Activated T-cell treated with anti-CD3 and anti-CD28 coated beads for 48 hours (primary cell): ENCODE measurements around the gene PRKCQ.
"Not testable (repeated sequence)": the region's sequence is repeated elsewhere in the genome, so short reads cannot be mapped to it uniquely, and the experiment has no call there.

Experiments used
- DNase-seq: peaks from one replicate; pipeline ENCODE4 v3.0.0-alpha.2; 2020; ENCODE audit warnings: low read depth

The PRKCQ gene

GRCh38 chr10:6455592-6455991, 124.5 kb downstream of the PRKCQ start:
- DNase-seq, result no peak

DNA sequence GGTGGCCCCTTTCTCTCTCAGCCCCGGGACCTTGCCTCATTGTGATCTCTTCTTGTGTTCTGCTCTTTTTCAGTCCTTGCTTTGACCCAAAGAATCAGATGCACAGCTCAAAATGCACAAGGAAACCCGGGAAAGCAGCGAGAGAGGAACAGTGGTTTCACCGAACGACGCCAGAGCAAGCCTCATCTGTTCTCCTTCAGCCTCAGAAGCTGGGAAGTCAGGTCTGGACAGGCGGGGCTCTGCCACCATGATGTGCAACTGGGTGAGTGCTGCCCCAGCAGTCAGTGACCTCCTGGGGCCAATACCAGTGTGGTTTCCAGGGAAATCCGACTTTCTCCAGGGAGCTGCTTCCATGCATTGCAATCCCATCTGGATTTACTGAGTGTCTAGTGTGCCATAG, 133.4 kb downstream of the PRKCQ start:
- no peak for DNase-seq

DNA sequence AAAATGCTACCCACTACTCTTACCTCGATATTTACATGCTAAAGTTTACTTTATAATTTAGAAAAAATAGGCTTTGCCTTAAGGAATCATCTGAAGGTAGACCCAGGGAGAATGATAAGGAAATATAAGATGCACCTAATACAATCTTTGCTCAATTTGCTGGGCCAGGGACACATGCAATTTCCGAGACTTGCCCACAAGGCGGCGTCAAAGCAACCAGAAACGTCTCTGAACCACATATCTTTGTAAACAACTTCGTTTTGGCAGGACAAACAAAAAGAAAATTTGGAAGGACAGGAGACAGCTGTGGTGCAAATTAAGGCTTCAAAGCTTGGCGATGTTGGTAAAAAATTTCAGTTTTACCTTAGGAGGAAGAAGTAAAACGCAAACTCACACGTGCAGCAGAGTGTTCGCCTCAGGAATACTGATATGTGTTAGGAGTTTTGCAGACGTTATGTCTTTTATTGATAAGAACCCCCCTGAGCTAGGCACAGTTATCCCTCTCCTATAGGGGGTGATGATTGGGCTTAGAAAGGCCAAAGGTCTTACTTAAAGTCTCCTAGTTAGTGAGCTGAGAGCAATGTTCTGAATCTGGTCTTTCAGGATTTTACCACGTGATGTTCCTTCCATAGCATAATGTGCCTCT, 134.3 kb downstream of the PRKCQ start:
- DNase-seq, result peak; percentile 52

GRCh38 chr10:6439875-6440274, 140.2 kb downstream of the PRKCQ start:
- not testable (repeated sequence) for DNase-seq

- DNase-seq, result no peak
Measured at GRCh38 chr10:6431861-6432260, 148.2 kb downstream of the PRKCQ start.

GRCh38 chr10:6431186-6431585, 148.9 kb downstream of the PRKCQ start:
- no peak for DNase-seq

- DNase-seq, result no peak
Measured at GRCh38 chr10:6430423-6430980, 149.6 kb downstream of the PRKCQ start.

- DNase-seq, result no peak
Measured at GRCh38 chr10:6427357-6427959, 152.6 kb downstream of the PRKCQ start.

DNA sequence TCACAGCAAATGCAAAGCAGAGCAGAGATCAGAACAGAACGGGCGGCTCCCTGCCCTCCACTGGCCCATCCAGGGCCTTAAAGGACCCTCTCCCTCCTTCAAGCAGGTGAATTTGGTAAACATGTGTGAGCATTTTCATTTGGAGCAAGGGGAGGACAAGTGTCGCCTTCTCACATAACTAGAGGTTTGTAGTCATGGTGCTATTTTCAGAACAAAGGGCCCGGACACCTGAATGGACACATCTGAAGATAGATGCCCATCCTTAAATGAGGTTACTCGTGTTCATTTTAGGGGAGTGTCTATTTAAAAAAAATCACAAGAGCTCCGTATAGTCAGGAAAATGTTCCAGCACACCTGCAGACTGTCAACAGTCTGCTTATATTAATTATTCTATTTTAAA, 153.8 kb downstream of the PRKCQ start:
- no peak for DNase-seq

DNA sequence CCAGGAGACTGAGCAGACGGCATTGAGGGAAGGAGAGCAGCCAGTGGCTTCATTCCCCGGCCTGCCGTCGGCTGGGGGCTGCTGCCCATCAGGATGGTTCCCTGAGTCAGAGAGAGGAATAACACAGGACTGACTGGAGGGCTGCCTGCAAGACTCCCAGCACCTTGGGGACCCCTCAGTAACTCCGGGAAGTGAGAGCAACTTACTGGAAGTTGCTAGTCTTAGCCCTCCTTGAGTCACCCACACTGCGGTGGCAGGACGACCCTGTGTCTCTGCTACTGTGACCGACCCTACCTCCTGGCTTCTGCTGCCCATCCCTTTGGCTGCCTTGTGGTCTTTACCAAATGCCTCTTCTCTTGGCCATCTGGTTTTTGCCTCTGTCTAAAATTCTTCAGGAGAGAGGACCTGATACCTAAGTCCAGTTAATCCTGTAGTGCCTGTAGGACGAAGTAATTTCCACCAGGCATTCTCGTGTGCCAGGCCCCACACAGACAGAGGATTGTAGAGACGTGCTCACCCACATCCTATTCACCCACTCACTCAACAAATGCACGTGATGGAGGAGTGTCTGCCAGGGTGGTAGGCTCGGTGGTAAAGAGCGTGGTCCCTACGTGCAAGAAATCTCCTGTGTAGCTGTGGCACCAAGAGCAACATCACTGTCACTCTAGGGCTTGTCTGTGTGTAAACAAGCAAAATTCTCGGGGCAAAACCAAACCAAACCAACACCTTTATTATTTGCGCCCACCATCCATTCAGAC, 156.5 kb downstream of the PRKCQ start:
- DNase-seq, result no peak

- DNase-seq, result peak; percentile 48
Measured at GRCh38 chr10:6423004-6423403, 157.1 kb downstream of the PRKCQ start.

- no peak for DNase-seq
Measured at GRCh38 chr10:6418613-6419216, 161.4 kb downstream of the PRKCQ start.

DNA sequence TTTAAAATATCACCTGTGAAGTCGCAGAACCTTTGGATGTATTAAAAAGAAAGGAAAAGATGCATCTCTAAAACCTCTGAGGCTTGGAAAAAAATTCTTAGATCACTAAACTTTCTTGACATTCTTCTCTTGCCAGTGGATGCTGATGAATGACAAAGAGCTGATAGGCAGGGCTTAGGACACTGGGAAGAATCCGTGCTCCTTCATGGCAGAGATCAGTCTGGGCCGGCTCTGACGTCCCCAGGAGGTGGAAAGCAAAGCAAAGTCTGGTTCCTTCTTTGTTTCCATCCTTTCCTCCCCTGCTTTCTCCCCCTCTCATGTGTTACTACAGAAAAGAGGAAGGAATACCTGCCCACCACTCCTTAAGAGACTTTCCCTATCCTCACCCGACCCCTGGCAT, 161.9 kb downstream of the PRKCQ start:
- DNase-seq, result no peak

GRCh38 chr10:6416892-6417512, 163.1 kb downstream of the PRKCQ start:
- DNase-seq, result no peak

DNA sequence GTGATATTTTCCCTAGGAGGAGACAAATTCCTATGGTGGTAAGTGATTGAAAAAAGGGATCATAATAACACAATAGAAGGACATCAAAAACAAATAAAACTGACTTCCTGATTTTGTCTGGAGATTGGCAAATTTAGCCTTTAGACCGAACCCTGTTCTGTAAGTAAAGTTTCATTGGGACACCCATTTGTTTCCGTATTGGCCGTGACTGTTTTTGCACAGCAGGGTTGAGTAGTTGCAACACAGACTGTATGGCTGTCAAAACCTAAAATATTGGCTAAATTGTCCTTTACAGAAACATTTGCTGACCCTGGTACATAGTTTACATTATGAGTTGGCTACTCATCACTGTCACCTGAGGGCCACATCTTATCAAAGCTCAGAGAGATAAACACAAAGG, 168.6 kb downstream of the PRKCQ start:
- no peak for DNase-seq

- no peak for DNase-seq
Measured at GRCh38 chr10:6410830-6411229, 169.2 kb downstream of the PRKCQ start.

GRCh38 chr10:6409971-6410643, 170.0 kb downstream of the PRKCQ start:
- DNase-seq, result no peak

GRCh38 chr10:6408799-6409198, 171.3 kb downstream of the PRKCQ start:
- DNase-seq, result no peak

- no peak for DNase-seq
Measured at GRCh38 chr10:6407034-6407721, 172.9 kb downstream of the PRKCQ start.

DNA sequence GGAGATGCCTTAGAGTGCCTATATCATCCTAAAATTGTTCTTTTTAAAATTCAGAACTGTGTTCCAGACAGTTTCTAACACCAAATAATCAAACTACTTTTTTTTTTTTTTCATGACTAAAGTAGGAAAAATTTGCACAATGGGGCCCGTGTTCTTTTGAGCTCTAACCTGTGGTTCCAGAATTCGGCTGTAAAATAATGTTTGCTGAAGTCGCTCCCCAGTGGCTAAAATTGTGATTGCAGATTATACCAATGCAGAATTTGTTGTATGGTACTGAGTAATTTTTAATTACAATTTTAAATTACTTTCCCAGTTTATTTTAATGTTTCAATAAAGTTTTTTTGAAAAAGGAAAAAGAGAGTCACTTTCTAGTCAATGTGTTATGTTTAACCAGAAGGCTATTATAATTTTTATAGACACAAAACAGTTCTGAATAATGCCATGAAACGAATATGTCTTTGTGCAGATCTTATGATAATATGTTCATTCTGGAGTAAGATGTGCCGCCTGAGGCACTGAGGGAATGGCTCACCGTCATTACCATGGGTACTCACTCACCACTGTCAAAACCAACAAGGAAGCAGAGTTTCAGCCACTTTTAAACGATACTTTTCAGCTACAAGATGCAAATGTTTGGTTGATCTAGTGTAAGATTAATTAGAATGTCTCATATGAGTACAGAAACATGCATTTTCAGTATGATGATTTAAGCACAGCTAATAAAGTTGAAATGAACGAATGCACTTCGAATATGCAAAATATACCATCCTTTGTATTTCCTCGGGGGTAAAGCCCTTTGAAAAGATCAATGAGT, 173.6 kb downstream of the PRKCQ start:
- DNase-seq, result no peak
